ENCODE data around the gene ARHGEF10L.

ARHGEF10L gene

GRCh38 chr1:17637055-17637454 lies 97.6 kb downstream of the ARHGEF10L start:
- H3K4me3 ChIP-seq (ENCODE audit: control insufficient read depth, low read depth, low read length), result no peak overlapping the region
- no peak for DNase-seq (ENCODE audit: low read depth)
- TF ChIP-seq CTCF (IDR thresholded peaks at IDR 0.05; ENCODE audit: control insufficient read depth, insufficient read depth, low read depth, low read length, missing control alignments), result no peak

GRCh38 chr1:17639703-17640340 lies 100.3 kb downstream of the ARHGEF10L start:
- no peak for TF ChIP-seq CTCF (IDR thresholded peaks at IDR 0.05; ENCODE audit: control insufficient read depth, insufficient read depth, low read depth, low read length, missing control alignments)
- DNase-seq (ENCODE audit: low read depth), result no peak
- H3K4me3 ChIP-seq (ENCODE audit: control insufficient read depth, low read depth, low read length), result no peak overlapping the region

- no peak for DNase-seq (ENCODE audit: low read depth)
- H3K4me3 ChIP-seq (ENCODE audit: control insufficient read depth, low read depth, low read length), result no peak overlapping the region
- TF ChIP-seq CTCF (IDR thresholded peaks at IDR 0.05; ENCODE audit: control insufficient read depth, insufficient read depth, low read depth, low read length, missing control alignments), result no peak
Measured at GRCh38 chr1:17640393-17640792, 100.9 kb downstream of the ARHGEF10L start.

- no peak overlapping the region for H3K4me3 ChIP-seq (ENCODE audit: control insufficient read depth, low read depth, low read length)
- DNase-seq (ENCODE audit: low read depth), result no peak
- TF ChIP-seq CTCF (IDR thresholded peaks at IDR 0.05; ENCODE audit: control insufficient read depth, insufficient read depth, low read depth, low read length, missing control alignments), result no peak
Measured at GRCh38 chr1:17640975-17641374, 101.5 kb downstream of the ARHGEF10L start.

GRCh38 chr1:17642169-17642568 lies 102.7 kb downstream of the ARHGEF10L start:
- DNase-seq (ENCODE audit: low read depth), result no peak
- no peak for TF ChIP-seq CTCF (IDR thresholded peaks at IDR 0.05; ENCODE audit: control insufficient read depth, insufficient read depth, low read depth, low read length, missing control alignments)
- H3K4me3 ChIP-seq (ENCODE audit: control insufficient read depth, low read depth, low read length), result no peak overlapping the region

GRCh38 chr1:17642943-17643342 lies 103.4 kb downstream of the ARHGEF10L start:
- no peak for TF ChIP-seq CTCF (IDR thresholded peaks at IDR 0.05; ENCODE audit: control insufficient read depth, insufficient read depth, low read depth, low read length, missing control alignments)
- no peak overlapping the region for H3K4me3 ChIP-seq (ENCODE audit: control insufficient read depth, low read depth, low read length)
- DNase-seq (ENCODE audit: low read depth), result no peak
